Stimulated activated CD4-positive, alpha-beta T cell treated with anti-CD3 and anti-CD28 coated beads, Interleukin-2, amount 100 ng/mL, for 48 hours (primary cell): ENCODE results near the gene TMEM101.
"Not testable (repeated sequence)": the region's sequence is repeated elsewhere in the genome, so short reads cannot be mapped to it uniquely, and the experiment has no call there.

Source experiments
- DNase-seq, 2 donors: peaks; one replicate each; pipeline ENCODE4 v3.0.0-alpha.2; 2020

Gene TMEM101

GRCh38 chr17:43972444-43973212 lies 42.1 kb downstream of the TMEM101 start:
- DNase-seq: not testable (repeated sequence)

GRCh38 chr17:43971436-43971835 lies 43.3 kb downstream of the TMEM101 start:
- not testable (repeated sequence) for DNase-seq

GRCh38 chr17:43970366-43970765 lies 44.4 kb downstream of the TMEM101 start:
- no peak for DNase-seq

GRCh38 chr17:43967251-43967875 lies 47.4 kb downstream of the TMEM101 start:
- DNase-seq: no peak

GRCh38 chr17:43966276-43966675 lies 48.5 kb downstream of the TMEM101 start:
- DNase-seq: no peak

GRCh38 chr17:43962479-43962878 lies 52.3 kb downstream of the TMEM101 start:
- DNase-seq: no peak

GRCh38 chr17:43961954-43962353 lies 52.8 kb downstream of the TMEM101 start:
- DNase-seq: no peak

- DNase-seq: not testable (repeated sequence)
These were observed 53.5 kb downstream of the TMEM101 start for GRCh38 chr17:43961292-43961691.
